Adrenal gland (tissue), 5 donors: ENCODE data around the gene PRKCZ.

Experiments
- POLR2A ChIP-seq, 2 donors: fragments of 450-650 bp; IDR thresholded peaks; one replicate each; pipeline ENCODE4 v1.6.1; 2017; ENCODE audit warnings: antibody characterized with exemption in 2 of 2, mild to moderate bottlenecking in 2 of 2, moderate library complexity in 1 of 2
- TF ChIP-seq, protein P1 (sequence below), 6 experiments: fragments of 450-650 bp in 4 of 6; fragments of 200-600 bp in 2 of 6; sonication (generic) in 1 of 6; IDR thresholded peaks; 1 replicate in 5 of 6; 2 replicates in 1 of 6; pipeline versions ENCODE4 v1.5.1 to v1.8.0; 2016 to 2021; ENCODE audit warnings: antibody characterized with exemption in 6 of 6, mild to moderate bottlenecking in 2 of 6, moderate library complexity in 1 of 6
- donor health status: DM: no; HTN: no; CAD: no.

DNA sequence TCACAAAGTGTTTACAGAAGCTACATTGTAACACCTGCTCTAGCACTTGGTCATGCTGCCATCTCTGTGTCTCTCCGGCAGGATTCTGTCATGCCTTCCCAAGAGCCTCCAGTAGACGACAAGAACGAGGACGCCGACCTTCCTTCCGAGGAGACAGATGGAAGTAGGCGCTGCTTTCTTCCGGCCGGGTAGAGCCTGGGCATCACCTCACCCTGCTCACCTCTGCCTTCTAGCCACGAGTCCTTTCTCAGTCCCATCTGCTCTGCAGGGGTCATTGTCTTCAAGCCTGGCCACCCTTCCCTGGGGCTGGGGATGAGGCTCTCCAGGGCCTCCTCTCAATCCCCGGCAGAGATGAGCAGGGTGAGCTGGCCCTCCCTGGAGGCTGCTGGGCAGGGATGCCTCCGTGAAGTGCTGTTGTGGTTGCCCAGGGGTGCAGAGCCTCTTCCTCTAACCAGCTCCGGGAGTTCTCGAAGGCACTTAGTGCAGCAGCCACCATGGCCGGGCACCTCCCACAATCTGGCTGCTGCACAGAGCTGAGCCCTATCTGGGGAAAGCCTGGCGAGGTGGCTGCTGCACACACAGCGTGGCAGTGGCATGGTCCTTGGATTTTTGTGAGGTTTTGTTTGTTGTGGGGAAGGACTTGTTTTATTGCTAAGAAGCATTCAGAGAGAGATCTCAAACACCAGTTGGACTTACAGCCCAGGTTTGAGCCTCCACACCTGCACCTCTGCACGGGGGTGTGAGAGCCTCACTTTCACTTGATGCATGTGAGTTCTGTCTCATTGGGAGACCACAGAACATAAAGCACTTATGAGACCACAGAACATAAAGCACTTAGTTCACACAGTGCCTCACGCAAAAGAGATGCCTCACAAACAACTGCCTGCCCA, 96.0 kb downstream of the PRKCZ start:
- TF ChIP-seq, protein P1, sequence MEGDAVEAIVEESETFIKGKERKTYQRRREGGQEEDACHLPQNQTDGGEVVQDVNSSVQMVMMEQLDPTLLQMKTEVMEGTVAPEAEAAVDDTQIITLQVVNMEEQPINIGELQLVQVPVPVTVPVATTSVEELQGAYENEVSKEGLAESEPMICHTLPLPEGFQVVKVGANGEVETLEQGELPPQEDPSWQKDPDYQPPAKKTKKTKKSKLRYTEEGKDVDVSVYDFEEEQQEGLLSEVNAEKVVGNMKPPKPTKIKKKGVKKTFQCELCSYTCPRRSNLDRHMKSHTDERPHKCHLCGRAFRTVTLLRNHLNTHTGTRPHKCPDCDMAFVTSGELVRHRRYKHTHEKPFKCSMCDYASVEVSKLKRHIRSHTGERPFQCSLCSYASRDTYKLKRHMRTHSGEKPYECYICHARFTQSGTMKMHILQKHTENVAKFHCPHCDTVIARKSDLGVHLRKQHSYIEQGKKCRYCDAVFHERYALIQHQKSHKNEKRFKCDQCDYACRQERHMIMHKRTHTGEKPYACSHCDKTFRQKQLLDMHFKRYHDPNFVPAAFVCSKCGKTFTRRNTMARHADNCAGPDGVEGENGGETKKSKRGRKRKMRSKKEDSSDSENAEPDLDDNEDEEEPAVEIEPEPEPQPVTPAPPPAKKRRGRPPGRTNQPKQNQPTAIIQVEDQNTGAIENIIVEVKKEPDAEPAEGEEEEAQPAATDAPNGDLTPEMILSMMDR (IDR thresholded peaks at IDR 0.05) = no peak
- TF ChIP-seq POLR2A (IDR thresholded peaks at IDR 0.05) = no peak
